Measurements from ENCODE around the gene EIF4E.
"Not testable (repeated sequence)": the region's sequence is repeated elsewhere in the genome, so short reads cannot be mapped to it uniquely, and the experiment has no call there.

Gene EIF4E

DNA sequence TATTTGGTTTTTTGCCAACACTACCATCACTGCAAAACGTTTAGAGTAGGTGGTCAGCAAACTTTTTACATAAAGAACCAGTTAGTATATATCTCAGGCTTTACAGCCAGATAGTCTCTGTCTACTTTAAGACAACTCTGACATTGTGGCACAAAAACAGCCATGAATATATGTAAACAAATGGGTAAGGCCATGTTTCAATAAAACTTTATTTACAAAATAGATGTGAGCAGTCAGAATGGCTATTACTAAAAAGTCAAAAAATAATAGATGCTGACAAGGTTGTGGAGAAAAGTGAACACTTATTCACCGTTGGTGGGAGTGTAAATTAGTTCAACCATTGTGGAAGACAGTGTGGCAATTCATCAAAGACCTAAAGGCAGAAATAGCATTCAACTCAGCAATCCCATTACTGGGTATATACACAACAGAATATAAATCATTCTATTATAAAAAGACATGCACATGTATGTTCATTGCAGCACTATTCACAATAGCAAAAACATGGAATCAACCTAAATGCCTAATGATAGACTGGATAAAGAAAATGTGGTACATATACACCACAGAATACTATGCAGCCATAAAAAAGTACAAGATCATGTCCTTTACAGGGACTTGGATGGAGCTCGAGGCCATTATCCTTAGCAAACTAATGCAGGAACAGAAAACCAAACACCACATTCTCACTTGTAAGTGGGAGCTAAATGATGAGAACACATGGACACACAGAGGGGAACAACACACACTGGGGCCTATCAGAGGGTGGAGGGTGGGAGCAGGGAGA lies 56.6 kb downstream of the EIF4E start:
- not testable (repeated sequence) for DNase-seq

- DNase-seq, result no peak
These were observed 61.3 kb downstream of the EIF4E start for GRCh38 chr4:98867648-98868047.

- DNase-seq, result no peak
These were observed 63.9 kb downstream of the EIF4E start for GRCh38 chr4:98865059-98865458.

DNA sequence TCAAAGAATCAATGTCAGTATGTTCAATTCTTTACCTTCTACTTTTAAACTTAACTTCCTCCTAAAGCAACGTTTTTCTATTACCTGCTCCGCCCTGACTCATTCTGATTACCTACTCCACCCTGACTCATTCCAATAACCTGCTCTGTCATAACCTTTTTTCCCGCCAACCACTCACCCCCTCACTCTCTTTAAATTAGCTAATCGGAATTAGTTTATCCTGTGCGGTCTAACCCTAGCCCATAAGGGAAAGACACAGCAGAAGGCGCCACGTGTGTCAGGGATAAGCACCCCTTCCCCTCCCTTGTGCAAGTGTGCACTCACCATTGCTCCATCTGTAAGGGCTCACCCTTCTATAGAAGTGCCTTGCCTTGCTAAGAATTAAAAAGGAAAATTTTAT lies 64.4 kb downstream of the EIF4E start:
- no peak for DNase-seq

- no peak for DNase-seq
These were observed 66.6 kb downstream of the EIF4E start for GRCh38 chr4:98862371-98862770.

DNA sequence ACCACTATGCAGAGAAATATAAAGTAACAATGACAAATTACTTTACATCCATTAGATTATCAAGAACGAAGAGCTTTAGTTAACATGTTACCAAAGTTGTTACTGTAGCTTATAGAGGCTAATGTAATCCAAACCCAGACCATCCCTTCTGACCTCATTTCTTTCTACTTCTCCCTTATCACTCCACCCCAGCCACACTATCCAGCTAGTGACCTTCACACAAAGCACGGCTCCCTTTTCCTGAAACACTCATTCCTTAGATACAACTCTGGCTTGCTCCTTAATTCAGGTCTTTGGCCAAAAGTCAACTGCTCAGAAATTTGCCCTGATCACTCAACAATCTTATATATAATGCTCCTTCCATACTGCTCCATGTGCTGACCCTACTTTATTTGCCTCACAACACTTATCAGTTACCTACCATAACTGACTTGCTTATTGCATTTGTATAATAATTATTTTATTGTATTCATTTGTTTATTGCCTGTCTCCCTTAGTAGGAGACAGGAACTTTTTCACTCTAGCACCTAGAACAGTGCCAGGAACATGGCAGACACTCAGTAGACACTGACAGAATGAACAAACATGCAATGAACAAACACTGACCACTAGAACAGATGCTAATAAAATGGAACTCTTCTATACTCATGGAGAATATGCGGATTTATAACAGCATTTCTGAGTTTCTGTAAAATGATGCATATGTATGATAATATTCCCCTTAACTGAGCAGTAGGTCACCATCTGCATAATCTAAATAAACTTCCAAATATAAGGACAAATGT lies 67.6 kb downstream of the EIF4E start:
- no peak for DNase-seq

DNA sequence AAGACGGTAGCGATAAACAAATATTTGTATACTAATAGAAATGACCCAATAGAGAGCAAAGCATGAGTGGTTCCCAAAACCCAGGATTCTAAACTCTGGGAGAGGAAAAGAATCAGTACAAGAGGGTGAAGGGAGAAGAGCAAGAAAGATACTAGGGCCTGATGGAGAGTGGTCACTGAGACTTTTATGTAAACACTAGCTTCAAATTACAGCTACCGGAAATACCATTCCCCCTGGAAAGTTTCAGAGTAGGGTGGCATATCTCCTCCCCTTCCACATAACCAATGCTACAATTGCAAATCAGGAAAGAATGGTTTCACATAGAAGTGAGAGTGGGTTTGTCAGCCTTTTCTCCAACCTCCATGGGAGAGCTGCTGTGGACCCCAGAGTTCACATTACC lies 77.1 kb downstream of the EIF4E start:
- no peak for DNase-seq

GRCh38 chr4:98850937-98851336 lies 78.0 kb downstream of the EIF4E start:
- DNase-seq, result no peak

- no peak for DNase-seq
These were observed 80.5 kb downstream of the EIF4E start for GRCh38 chr4:98848448-98848847.

- DNase-seq, result no peak
These were observed 83.0 kb downstream of the EIF4E start for GRCh38 chr4:98845960-98846359.

GRCh38 chr4:98842917-98843316 lies 86.0 kb downstream of the EIF4E start:
- not testable (repeated sequence) for DNase-seq

- DNase-seq, result no peak
These were observed 89.8 kb downstream of the EIF4E start for GRCh38 chr4:98838977-98839618.

DNA sequence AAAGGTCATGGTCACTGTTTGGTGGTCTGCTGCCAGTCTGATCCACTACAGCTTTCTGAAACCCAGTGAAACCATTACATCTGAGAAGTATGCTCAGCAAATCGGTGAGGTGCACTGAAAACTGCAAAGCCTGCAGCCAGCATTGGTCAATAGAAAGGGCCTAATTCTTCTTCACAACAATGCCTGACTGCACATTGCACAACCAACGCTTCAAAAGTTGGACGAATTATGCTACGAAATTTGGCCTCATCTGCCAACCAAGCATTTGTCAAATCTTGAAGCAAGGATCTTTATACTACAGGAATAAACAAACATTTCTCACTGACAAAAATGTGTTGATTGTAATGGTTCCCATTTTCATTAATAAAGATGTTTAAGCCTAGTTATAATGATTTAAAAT lies 90.4 kb downstream of the EIF4E start:
- DNase-seq, result no peak

GRCh38 chr4:98833384-98833783 lies 95.5 kb downstream of the EIF4E start:
- no peak for DNase-seq

GRCh38 chr4:98831036-98831435 lies 97.9 kb downstream of the EIF4E start:
- not testable (repeated sequence) for DNase-seq
